Effector CD4-positive, alpha-beta T cell (primary cell): ENCODE measurements around the gene QRICH2.
"Not testable (repeated sequence)": the region's sequence is repeated elsewhere in the genome, so short reads cannot be mapped to it uniquely, and the experiment has no call there.

ENCODE experiments used
- DNase-seq: peaks from one replicate; pipeline ENCODE4 v3.0.0-alpha.2; 2020

The QRICH2 gene

DNA sequence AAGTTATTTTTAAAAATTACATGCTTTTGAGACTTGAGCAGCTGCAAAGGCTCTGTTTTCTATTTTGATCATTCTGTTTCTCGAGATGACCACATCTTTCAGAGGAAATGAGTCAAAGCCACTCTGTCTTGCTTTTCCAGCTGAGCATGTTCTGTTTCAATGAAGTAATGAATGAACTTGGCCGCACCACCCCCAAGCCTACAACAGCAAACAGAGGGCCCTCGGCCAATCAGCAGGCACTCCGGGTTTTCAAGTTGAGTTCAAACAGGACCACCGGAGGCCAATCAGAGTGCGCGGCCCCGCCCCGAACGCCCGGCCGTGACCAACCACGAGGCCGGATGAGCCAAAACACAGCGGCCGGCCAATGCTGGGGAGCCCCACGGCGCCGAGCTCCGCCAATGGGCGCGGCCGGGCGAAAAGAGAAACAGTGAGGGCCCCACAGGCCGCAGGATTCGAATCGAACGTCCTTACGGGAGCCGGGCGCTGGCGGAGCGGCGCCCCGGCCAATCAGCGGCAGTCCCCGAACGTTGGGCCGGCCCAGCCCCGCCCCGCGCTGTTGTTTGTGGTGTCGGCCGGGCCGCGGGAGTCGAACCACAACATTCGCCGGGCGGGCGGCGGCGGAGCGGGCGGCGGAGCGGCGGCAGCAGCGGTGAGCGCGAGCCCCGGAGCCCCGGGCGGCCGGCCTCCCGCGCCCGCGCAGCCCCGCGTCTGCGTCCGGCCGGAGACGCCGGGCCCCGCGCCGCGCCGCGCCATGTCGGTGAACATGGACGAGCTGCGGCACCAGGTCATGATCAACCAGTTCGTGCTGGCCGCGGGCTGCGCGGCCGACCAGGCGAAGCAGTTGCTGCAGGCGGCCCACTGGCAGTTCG is 43.1 kb downstream of the QRICH2 start, which contains the start of gene UBALD2:
Gene UBALD2, plus strand, starts transcription at position 594 of the 869 bp plus-strand sequence. Its CDS starts 158 bp downstream, at position 752.
- DNase-seq = peak; percentile 98

DNA sequence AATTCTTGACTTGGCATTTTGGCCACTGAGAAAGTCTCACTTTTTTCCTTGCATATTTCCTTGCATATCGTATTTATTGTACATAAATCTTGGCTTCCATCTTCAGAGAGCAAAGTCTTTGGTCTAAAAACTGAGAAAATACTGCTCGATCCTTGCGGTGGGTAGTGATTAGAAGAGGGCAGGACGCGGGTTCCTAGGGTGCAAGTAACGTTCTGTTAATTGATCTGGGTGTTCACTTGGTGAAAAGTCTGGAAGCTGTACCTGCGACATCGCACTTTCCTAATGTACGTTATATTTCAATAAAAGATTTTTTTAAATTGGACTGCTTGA is 43.7 kb downstream of the QRICH2 start:
- no peak for DNase-seq

DNA sequence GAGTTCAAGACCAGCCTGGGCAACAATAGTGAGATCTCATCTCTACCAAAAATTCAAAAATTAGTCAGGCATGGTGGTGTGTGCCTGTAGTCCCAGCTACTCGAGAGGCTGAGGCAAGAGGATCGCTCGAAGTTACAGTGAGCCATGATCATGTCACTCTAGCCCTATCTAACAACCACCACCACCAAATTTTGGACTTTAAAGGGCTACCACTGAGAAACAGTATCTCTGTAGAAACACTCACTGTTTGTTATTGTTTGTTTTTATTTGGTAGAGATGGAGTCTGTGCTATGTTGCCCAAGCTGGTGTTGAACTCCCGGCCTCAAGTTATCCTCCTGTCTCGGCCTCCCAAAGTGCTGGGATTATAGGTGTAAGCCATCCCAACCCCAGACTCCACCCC is 44.2 kb downstream of the QRICH2 start:
- DNase-seq = no peak

DNA sequence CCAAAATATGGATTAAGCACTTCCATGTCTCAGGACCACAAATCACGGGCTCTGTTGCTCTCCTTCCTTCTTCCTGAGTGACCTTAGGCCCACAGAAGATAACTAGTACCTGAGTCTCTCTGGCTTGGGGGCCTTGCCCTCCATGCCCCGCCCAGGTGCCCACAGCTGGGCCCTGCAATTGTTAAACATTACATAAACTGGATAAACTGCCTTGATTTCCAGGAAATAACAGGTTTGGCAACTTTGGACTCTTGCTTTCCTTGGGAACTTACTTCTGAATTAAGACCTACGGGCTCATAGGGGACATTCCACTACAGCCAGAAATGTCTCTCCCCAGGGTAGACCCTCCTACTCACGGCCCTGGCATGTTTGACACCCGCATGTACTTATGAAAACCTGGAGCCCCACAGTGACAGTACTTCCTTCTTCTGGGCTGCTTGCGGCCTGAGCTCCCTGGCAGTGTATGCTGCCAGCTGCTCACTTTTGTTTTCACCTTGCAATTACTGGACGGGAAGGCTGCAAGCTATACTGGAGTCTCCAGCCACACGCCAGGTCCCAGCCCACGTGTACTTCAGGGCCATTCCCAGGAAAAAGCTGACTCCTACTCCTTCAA is 45.2 kb downstream of the QRICH2 start:
- DNase-seq = no peak

DNA sequence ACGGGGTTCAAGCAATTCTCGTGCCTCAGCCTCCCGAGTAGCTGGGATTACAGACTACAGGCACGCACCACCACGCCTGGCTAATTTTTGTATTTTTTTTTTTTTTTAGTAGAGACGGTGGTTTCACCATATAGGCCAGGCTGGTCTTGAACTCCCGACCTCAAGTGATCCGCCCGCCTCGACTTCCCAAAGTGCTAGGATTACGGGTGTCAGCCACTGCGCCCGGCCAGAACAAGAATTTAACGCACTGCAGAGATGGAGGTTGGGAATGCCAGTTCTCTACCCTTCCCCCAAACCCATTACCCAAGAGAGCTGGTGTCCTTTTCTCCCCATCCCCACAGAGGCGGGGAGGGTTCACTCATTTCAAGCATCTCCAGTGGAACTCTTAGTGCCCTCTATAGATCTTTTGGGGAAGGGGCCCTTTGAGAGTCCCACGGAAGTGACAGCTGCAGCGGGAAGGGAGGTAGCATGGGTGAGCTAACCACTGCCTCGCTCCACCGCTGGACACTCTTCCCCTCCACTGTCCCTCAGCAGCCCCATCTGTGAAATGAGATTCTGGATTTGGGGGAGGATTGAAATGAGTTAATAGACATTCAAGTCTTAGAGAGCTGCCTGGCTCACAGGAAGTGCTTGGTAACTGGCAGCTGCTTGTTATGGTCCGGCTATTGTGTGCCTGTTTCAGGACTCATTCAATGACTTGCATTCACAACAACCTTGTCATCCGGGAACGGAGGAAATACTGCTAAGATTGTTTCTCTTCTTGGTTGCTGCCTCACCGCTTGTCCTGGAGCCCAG is 46.5 kb downstream of the QRICH2 start:
- no peak for DNase-seq

DNA sequence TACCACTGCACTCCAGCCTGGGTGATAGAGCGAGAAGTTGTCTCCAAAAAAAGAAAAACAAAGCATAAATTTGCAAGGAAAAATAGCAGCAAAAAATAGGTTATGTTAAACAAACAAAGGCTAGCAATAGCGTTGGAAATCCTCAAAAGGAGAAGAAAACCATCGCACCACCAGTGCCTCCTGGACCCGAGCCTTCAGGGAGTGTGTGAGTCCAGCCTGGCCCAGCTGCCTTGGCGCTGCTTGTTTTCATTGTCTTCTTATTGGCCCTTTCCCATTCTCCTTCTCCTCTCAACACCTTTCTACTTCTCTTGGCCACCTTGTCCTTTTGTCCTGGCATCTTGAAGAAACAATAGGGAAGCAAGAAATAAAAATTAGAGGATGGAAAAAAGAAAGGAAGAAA is 47.4 kb downstream of the QRICH2 start:
- DNase-seq = no peak

DNA sequence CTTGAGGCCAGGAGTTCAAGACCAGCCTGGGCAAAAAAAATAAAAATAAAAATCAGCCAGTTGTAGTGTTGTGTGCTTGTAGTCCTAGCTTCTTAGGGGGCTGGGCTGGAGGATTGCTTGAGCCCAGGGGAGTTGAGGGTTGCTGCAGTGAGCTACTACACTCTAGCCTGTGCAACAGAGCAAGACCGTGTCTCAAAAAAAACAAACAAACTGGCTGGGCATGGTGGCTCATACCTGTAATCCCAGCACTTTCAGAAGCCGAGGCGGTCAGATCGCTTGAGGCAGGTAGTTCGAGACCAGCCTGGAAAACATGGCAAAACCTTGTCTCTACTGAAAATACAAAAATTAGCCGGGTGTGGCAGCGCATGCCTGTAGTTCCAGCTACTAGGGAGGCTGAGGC is 47.9 kb downstream of the QRICH2 start:
- no peak for DNase-seq

DNA sequence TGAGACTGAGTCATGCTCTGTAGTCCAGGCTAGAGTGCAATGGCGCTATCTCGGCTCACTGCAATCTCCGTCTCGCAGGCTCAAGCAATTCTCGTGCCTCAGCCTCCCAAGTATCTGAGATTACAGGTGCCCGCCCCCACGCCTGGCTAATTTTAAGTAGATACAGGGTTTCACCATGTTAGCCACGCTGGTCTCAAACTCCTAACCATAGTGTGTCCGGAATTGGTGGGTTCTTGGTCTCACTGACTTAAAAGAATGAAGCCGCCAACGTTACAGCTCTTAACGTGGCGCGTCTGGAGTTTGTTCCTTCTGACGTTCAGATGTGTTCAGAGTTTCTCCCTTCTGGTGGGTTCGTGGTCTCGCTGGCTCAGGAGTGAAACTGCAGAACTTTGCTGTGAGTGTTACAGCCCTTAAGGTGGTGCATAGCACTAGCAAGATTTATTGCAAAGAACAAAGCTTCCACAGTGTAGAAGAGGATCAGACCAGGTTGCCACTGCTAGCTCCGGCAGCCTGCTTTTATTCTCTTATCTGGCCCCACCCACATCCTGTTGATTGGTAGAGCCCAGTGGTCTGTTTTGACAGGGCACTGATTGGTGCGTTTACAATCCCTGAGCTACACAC is 51.5 kb downstream of the QRICH2 start:
- DNase-seq = not testable (repeated sequence)

DNA sequence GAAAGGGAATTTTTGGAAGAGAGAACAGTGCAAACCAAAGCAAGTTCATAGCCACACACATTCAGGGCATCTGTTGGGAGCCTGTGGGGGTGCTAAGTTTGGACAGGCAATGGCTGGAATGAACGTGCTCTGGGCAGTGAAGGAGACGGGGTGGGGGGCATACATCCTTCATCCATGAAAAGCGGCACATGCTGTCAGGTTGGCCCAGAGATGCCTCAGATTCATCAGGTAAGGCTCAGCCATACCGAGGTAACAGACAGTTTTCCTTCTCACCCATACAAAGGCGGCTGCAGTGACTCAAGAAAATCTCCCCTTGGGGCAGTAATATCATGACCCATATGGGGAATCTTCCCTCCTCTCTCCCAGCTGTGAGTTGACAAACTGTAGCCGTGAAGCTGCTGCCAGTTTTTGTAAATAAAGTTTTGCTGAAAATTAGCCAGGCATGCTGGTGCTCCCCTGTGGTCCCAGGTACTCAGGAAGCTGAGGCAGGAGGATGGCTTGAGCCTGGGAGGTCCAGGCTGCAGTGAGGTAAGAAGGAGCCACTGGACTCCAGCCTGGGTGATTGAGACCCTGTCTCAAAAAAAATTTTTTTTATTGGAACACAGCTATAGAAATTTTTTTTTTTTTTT is 52.2 kb downstream of the QRICH2 start:
- no peak for DNase-seq

DNA sequence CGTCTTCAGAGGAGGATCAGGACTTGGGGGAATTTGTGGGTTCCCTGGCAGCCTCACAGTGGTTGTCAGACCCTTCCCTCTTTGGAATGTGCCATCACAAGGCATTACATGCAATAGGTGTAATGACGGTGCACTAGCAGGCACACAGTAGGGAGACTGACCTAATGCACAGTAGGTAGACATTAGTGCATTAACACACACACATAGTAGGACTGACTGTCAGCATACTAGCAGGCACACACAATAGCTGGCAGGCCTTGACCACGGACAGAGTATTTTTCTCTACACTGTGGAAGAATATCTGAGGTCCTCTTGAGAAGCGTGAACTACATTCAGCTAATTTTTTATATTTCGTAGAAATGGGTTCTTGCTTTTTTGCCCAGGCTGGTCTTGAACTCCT is 53.8 kb downstream of the QRICH2 start:
- no peak for DNase-seq

DNA sequence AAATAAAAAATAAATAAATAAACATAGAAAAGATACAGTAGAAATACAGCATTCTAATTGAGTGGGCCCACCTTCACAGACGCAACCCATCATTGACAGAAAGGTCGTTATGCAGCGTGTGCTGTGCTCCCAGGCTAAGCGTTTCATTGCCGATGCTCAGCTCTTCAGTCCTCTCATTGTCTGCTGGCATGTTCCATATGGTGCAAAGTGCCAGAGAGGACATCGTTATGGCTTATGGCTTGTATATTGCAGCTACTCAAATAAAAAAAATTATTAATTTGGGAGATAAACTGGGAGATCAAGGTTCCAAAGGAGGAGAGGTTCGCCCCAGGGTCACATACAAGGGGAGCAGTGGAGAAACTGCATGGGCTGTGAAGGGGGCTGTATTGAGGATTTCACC is 54.2 kb downstream of the QRICH2 start:
- DNase-seq = no peak

DNA sequence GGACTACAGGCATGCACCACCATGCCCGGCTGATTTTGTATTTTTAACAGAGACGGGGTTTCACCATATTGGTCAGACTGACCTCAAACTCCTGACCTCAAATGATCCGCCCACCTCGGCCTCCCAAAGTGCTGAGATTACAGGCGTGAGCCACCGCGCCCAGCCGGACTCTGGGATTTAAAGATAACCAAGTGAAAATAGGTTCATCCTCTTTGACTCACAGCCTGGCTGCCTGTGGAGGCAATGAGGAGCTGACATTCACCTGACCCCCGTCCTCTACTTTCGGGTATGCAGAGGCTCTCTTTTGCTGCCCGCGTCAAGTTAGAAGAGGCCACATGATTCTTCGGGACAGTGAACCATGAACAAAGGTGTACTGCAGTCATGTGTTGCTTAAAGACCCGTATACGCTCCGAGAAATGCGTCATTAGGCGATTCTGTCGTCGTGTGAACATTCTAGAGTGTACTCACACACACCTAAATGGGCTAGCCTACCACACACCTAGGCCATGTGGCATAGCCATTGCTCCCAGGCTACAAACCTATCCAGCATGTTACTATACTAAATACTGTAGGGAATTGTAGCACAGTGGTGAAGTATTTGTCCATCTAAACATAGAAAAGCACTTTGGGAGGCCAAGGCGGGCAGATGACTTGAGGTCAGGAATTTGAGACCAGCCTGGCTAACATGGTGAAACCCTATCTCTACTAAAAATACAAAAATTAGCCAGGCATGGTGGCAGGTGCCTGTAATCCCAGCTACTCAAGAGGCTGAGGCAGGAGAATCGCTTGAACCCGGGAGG is 54.9 kb downstream of the QRICH2 start:
- not testable (repeated sequence) for DNase-seq

DNA sequence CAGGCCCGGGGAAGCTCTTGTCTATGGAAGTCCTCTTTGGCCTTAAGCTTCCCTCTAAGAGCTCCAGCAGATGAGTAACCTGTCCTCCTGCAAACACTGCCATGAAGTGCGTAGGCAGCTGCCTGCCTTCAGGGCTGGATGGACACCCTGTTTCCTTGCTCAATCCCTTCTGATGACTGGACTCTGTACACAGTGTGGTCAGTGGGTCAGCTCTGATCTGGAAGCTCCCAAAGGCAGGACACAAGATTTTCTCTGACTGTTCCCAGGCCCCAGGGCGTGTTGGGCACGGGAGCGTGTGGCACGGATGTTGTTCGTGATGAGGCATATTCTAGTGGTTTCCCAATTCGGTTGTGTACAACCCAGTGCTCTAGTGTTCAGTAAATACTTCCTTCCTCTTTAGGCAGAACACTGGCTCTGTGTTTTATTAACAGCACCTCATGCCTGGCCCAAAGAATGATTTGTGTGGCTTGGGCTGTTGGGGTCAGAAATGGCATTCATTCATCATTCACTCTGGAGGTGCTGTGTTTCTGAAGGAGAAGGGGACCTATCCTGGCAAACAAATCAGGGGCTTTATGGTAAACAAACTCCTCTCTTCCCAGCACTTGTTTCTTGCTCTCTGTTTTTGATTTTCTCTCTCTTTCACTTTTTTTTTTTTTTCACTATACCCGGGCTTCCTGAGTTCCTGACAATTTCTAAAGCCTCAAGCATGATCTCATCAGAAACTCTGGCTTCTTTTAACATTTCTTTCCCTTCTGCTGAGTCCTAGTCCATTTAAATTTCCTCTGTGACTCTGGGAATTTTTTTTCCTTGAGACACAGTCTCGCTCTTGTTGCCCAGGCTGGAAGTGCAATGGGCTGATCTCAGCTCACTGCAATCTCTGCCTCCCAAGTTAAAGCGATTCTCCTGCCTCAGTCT is 55.8 kb downstream of the QRICH2 start:
- no peak for DNase-seq

DNA sequence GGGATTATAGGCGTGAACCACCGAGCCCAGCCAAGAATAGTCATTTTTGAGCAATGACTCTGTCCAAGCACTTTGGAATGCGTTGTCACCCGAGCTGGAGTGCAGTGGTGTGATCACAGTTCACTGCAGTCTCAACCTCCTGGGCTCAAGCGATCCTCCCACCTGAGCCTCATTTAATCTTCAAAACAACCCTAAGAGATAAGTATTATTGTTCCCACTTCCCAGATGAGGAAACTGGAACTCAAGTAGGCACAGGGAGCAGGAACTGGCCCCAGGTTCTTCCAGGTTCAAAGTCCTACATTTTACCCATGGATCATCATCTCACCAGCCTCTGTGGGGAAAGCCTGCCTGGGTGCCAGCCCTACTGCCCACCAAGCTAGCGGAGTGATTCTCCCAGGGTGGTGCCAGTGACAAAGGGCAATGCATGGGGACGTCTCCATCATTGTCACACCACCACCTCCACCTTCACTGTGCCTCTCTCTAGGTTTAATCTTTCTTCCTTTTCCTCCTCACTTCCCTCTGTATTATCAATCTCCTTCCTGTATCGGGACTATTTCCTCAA is 56.5 kb downstream of the QRICH2 start:
- DNase-seq = no peak

DNA sequence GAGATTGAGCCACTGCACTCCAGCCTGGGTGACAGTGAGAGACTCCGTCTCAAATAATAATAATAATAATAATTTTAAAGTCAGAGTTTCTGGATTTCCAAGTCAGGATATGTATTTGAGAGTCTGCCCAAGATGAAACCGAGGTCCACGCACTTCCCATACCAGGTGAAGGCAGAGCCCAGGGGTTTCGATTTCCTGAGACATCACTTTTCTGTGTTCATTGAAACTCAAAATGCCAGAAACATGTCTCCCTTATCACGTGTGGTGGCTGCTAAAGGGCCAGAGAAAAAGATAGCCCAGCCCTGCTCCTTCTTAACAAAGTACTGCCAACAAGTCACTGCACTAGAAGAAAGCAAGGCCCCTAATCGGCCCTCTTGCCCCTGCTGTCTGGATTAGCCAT is 57.9 kb downstream of the QRICH2 start:
- DNase-seq = no peak

DNA sequence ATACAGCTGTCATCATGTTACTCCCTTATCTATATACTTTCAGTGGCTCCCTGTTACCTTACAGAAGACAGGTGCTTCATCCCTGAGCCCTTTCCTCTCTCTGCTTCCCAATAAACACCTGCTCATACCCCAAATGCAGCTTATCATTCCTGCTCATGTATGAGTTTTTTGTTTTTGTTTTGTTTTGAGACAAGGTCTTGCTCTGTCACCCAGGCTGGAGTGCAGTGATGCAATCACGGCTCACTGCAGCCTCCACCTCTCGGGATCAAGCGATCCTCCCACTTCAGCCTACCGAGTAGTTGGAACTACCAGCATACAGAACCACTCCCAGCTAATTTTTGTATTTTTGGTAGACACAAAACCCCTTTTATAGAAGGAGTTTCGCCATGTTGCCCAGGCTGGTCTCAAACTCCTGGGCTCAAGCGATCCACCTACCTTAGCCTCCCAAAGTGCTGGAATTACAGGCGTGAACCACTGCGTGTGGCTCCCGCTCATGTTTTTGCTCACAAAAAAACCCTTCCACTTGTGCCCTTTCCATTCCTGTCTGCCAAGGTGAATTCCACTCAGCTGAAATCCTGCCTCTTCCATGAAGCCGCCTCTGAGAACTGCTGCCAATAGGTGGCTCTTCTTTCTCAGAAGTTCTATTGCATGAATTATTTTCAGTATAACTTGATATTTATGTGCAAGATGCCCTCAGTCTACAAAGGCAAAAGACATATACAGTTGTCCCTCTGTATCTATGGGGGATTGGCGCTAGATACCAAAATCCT is 59.9 kb downstream of the QRICH2 start:
- no peak for DNase-seq

DNA sequence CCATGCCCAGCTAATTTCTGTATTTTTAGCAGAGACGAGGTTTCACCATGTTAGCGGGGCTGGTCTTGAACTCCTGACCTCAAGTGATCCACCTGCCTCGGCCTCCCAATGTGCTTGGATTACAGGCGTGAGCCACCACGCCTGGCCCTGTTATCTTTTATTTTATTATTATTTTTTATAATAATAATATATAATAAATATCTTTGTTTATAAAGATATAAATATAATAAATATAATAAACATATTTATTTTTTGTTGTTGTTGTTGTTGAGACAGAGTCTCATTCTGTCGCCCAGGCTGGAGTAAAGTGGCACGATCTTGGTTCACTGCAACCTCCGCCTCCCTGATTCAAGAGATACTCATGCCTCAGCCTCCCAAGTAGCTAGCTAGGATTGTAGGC is 60.8 kb downstream of the QRICH2 start:
- DNase-seq = no peak

DNA sequence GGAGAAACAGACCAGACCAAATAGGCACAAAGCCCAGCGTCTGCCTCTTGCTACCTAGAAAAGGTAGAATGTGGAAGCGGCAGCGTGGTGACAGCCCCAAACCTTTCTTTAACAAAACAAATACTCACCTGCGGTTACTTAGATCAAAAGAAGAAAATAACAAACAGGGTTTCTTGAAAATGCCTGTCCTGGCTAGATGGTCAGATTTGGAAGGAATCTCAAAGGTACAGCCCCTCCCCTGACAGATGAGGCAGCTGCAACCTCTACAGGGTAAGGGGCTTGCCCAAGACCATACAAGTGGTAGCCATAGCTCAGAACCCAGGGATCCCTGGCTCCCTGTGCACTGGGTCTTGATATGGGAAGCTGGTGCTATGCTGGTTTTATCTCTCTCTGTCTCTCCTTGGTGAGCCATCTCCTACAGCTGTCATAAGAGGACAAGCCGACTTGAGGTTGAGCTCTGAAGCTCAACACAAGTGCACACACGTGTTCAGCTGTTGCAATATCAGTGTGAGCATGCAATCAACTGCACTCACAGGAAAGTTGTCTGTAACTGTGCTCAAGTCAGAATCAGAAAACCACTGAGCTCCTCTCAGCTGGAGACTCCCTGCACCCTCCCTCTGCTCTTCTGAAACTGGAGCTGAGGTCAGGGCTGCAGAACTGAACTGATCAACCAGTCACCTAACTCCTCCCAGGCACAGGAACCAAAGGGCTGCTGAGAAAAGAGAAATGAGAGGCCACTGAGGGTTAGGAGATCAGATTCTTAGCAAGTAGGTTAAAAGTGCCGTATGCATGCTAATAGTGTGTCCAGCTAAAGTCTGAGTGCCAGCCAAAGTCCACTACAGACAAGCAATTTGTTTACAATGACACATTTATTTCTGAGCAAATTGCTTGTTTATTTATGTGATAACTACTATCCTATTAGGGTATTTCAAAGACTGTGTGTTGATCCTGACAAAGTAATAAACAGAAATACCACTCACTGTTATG is 61.7 kb downstream of the QRICH2 start:
- DNase-seq = no peak
